Adrenal gland (tissue), 5 donors: ENCODE data around the gene HPS4.

Source experiments
- CTCF ChIP-seq, 6 experiments: fragments of 450-650 bp in 4 of 6; fragments of 200-600 bp in 2 of 6; sonication (generic) in 1 of 6; IDR thresholded peaks; 1 replicate in 5 of 6; 2 replicates in 1 of 6; pipeline versions ENCODE4 v1.5.1 to v1.8.0; 2016 to 2021; ENCODE audit warnings: antibody characterized with exemption in 6 of 6, mild to moderate bottlenecking in 2 of 6, moderate library complexity in 1 of 6
- POLR2A ChIP-seq, 2 donors: fragments of 450-650 bp; IDR thresholded peaks; one replicate each; pipeline ENCODE4 v1.6.1; 2017; ENCODE audit warnings: antibody characterized with exemption in 2 of 2, mild to moderate bottlenecking in 2 of 2, moderate library complexity in 1 of 2
- donor health status: DM: no; HTN: no; CAD: no.

GRCh38 chr22:26525946-26526564 lies 42.5 kb upstream of the HPS4 start:
- no peak for TF ChIP-seq CTCF (IDR thresholded peaks at IDR 0.05)
- TF ChIP-seq POLR2A (IDR thresholded peaks at IDR 0.05): no peak
